Gastrocnemius medialis (tissue), 4 donors: ENCODE data around the gene MS4A10.

Experiments used
- POLR2A ChIP-seq, 2 donors: fragments of 450-650 bp; IDR thresholded peaks; one replicate each; pipeline ENCODE4 v1.6.1; 2017; ENCODE audit warnings: antibody characterized with exemption in 2 of 2, mild to moderate bottlenecking in 2 of 2, moderate library complexity in 2 of 2
- TF ChIP-seq, protein P1 (sequence below), 5 experiments: fragments of 450-650 bp in 3 of 5; fragments of 200-600 bp in 2 of 5; sonication (generic) in 2 of 5; IDR thresholded peaks in 4 of 5; conservative IDR thresholded peaks in 1 of 5; 1 replicate in 4 of 5; 2 replicates in 1 of 5; pipeline ENCODE4 v1.5.1; 2016 to 2019; ENCODE audit warnings: antibody characterized with exemption in 5 of 5, mild to moderate bottlenecking in 3 of 5, moderate library complexity in 3 of 5

GRCh38 chr11:60834742-60835533 lies 49.8 kb downstream of the MS4A10 start:
- TF ChIP-seq, protein P1, sequence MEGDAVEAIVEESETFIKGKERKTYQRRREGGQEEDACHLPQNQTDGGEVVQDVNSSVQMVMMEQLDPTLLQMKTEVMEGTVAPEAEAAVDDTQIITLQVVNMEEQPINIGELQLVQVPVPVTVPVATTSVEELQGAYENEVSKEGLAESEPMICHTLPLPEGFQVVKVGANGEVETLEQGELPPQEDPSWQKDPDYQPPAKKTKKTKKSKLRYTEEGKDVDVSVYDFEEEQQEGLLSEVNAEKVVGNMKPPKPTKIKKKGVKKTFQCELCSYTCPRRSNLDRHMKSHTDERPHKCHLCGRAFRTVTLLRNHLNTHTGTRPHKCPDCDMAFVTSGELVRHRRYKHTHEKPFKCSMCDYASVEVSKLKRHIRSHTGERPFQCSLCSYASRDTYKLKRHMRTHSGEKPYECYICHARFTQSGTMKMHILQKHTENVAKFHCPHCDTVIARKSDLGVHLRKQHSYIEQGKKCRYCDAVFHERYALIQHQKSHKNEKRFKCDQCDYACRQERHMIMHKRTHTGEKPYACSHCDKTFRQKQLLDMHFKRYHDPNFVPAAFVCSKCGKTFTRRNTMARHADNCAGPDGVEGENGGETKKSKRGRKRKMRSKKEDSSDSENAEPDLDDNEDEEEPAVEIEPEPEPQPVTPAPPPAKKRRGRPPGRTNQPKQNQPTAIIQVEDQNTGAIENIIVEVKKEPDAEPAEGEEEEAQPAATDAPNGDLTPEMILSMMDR (IDR thresholded peaks at IDR 0.05 in 4 of 5, conservative IDR thresholded peaks at IDR 0.05 in 1 of 5): no peak
- TF ChIP-seq POLR2A (IDR thresholded peaks at IDR 0.05): no peak
